T-cell (primary cell): ENCODE results near the gene CC2D2B. TPM values are rescaled to one million over a fixed set of nuclear protein-coding genes. Genes with fewer than 3 reads are reported as not detected.
A peak's percentile ranks its signal among the peaks of the same experiment; 100 is the strongest.

Source experiments
- ATAC-seq, 4 experiments: fragments of 200-7000 bp in 3 of 4; fragments of 150-1000 bp in 1 of 4; cut with Tn5 transposase; replicated peaks in 1 of 4; 1 replicate in 3 of 4; 2 replicates in 1 of 4; pipeline ENCODE4 v1.10.0; 2021; ENCODE audit warnings: moderate library complexity in 3 of 4, mild to moderate bottlenecking in 2 of 4, moderate number of reproducible peaks in 1 of 4
- CTCF ChIA-PET, 2 donors: fragments of 300-600 bp; sonication (Branson Sonifier 250); formaldehyde crosslinking; loops; one replicate each; lab custom pipeline; 2022; ENCODE audit warnings: antibody characterized with exemption in 2 of 2; lab: Charles Lee
- POLR2A ChIA-PET, 2 donors: fragments of 300-600 bp; sonication (Branson Sonifier 250); formaldehyde crosslinking; loops; one replicate each; lab custom pipeline; 2022; ENCODE audit warnings: antibody characterized with exemption in 2 of 2; lab: Charles Lee
- DNase-seq, 35 experiments: peaks; one replicate each; pipeline versions ENCODE4 v3.0.0 to v3.0.0-alpha.2; 2013 to 2023
- H3K27ac ChIP-seq: one replicate; pipeline ENCODE4 v1.5.1; 2013; ENCODE audit warnings: low read length
- H3K27me3 ChIP-seq, 2 experiments: replicated peaks in 1 of 2; 1 replicate in 1 of 2; 2 replicates in 1 of 2; pipeline versions ENCODE4 v1.6.1 to v1.7.0; 2013; ENCODE audit warnings: low read length in 1 of 2, mixed read lengths in 1 of 2; ENCODE audit not compliant: control insufficient read depth in 2 of 2, insufficient read depth in 2 of 2; ENCODE audit errors: extremely low read depth in 1 of 2
- H3K36me3 ChIP-seq, 2 donors: 1 replicate in 1 of 2; 2 replicates in 1 of 2; pipeline versions ENCODE4 v1.6.1 to v1.7.0; 2013; ENCODE audit warnings: low read length in 1 of 2; ENCODE audit not compliant: control insufficient read depth in 2 of 2, insufficient read depth in 1 of 2; ENCODE audit errors: extremely low read depth in 1 of 2
- H3K4me1 ChIP-seq, 2 experiments: 1 replicate in 1 of 2; 2 replicates in 1 of 2; pipeline versions ENCODE4 v1.6.1 to v1.7.0; 2013; ENCODE audit warnings: low read length in 2 of 2, mixed read lengths in 1 of 2; ENCODE audit not compliant: insufficient read depth in 2 of 2, control insufficient read depth in 1 of 2; ENCODE audit errors: extremely low read depth in 1 of 2
- H3K4me3 ChIP-seq, 2 donors: 1 replicate in 1 of 2; 2 replicates in 1 of 2; pipeline versions ENCODE4 v1.5.1 to v1.7.0; 2013; ENCODE audit warnings: mild to moderate bottlenecking in 2 of 2, low read length in 1 of 2, moderate library complexity in 1 of 2; ENCODE audit not compliant: control insufficient read depth in 1 of 2; ENCODE audit errors: extremely low read depth in 1 of 2
- H3K9me3 ChIP-seq: 2 replicates; pipeline ENCODE4 v1.7.0; 2013
- H3K27ac Mint-ChIP-seq, 2 donors: one replicate each; pipeline ENCODE4 v1.8.0; 2020 to 2021; ENCODE audit warnings: mild to moderate bottlenecking in 2 of 2, mixed read lengths in 2 of 2
- H3K27me3 Mint-ChIP-seq, 2 donors: one replicate each; pipeline ENCODE4 v1.8.0; 2021 to 2022; ENCODE audit warnings: mixed read lengths in 2 of 2
- H3K36me3 Mint-ChIP-seq: one replicate; pipeline ENCODE4 v1.8.0; 2021; ENCODE audit warnings: mixed read lengths
- H3K4me1 Mint-ChIP-seq, 3 donors: one replicate each; pipeline ENCODE4 v1.8.0; 2020 to 2022; ENCODE audit warnings: mixed read lengths in 3 of 3, mild to moderate bottlenecking in 1 of 3
- H3K4me3 Mint-ChIP-seq, 3 donors: one replicate each; pipeline ENCODE4 v1.8.0; 2020 to 2022; ENCODE audit warnings: mild to moderate bottlenecking in 3 of 3, mixed read lengths in 3 of 3, moderate library complexity in 3 of 3
- H3K9me3 Mint-ChIP-seq, 3 donors: one replicate each; pipeline ENCODE4 v1.8.0; 2020 to 2022; ENCODE audit warnings: mixed read lengths in 3 of 3
- WGBS: methylation state at CpG from one replicate; pipeline ENCODE4 v1.1.5; 2013; ENCODE audit warnings: missing lambda C conversion rate; ENCODE audit not compliant: insufficient coverage; 5-methylcytosine and 5-hydroxymethylcytosine counted together
- total RNA-seq, 35 experiments: library from RNA in 6 of 35; stranded (reverse) in 6 of 35; fragments of 120-200 nt in 1 of 35; gene quantifications; one replicate each; pipeline versions ENCODE4 v1.2.1 to v1.2.4 and lab custom pipeline; 2013 to 2026

CC2D2B gene
- total RNA-seq, 5 donors from 2014 or later (not counting 1 experiment from before 2014, with no cell fraction given) = 0.25 TPM; not detected in 4

GRCh38 chr10:96013956-96014355 is 106.2 kb downstream of the CC2D2B start:
- H3K9me3 ChIP-seq = no peaks in the 10 kb centered on the region
- ChIA-PET POLR2A (interaction anchor here in 1 of 2 donors (1.0 kb wide), 1 partner anchor 13 kb away, joined by 3 read pairs; no protein-coding TSS in a partner anchor), CTCF (interaction anchor here (0.6 to 1.2 kb wide), 3 partner anchors 16 to 324 kb away, joined by 3 read pairs; no protein-coding TSS in a partner anchor)
- no peaks in the 10 kb centered on the region for H3K27me3 ChIP-seq
- H3K4me1 ChIP-seq = peaks cover 0 to 3% of the 10 kb centered on the region in 2 experiments
- H3K9me3 Mint-ChIP-seq = no peaks in the 10 kb centered on the region
- WGBS = no CpG with 5 or more reads among the region's 2 CpGs
- H3K27ac ChIP-seq = no peak overlapping the region
- H3K4me1 Mint-ChIP-seq = peaks cover 0 to 1% (median 0%) of the 10 kb centered on the region in 3 donors
- ATAC-seq (no peak), DNase-seq (no peak)
- no peak overlapping the region for H3K4me3 ChIP-seq
- H3K36me3 ChIP-seq = no peaks in the 10 kb centered on the region
- H3K36me3 Mint-ChIP-seq = no peaks in the 10 kb centered on the region
- peaks cover 7 to 13% of the 10 kb centered on the region in 2 donors for H3K27me3 Mint-ChIP-seq
- H3K27ac Mint-ChIP-seq = no peak overlapping the region
- H3K4me3 Mint-ChIP-seq = no peak overlapping the region

GRCh38 chr10:96014473-96015102 is 106.8 kb downstream of the CC2D2B start:
- POLR2A ChIA-PET = no interaction called here
- H3K4me1 Mint-ChIP-seq = peaks cover 0 to 1% (median 0%) of the 10 kb centered on the region in 3 donors
- no CpG with 5 or more reads among the region's 2 CpGs for WGBS
- Histone ChIP-seq H3K36me3 (no peaks in the 10 kb centered on the region), H3K4me3 (no peak overlapping the region), H3K4me1 (peaks cover 0 to 3% of the 10 kb centered on the region in 2 experiments), H3K27ac (no peak overlapping the region), H3K27me3 (no peaks in the 10 kb centered on the region), H3K9me3 (no peaks in the 10 kb centered on the region)
- no peak for DNase-seq
- no peak overlapping the region for H3K27ac Mint-ChIP-seq
- H3K4me3 Mint-ChIP-seq = no peak overlapping the region
- H3K9me3 Mint-ChIP-seq = no peaks in the 10 kb centered on the region
- no peak for ATAC-seq
- CTCF ChIA-PET = interaction anchor here (0.6 to 1.2 kb wide), 3 partner anchors 11 to 1419 kb away, joined by 3 to 5 read pairs (median 4); no protein-coding TSS in a partner anchor
- H3K27me3 Mint-ChIP-seq = peaks cover 7 to 13% of the 10 kb centered on the region in 2 donors
- H3K36me3 Mint-ChIP-seq = no peaks in the 10 kb centered on the region

GRCh38 chr10:96017191-96017687 is 109.5 kb downstream of the CC2D2B start:
- WGBS = no CpG with 5 or more reads among the region's 5 CpGs
- H3K27ac Mint-ChIP-seq = no peak overlapping the region
- Histone ChIP-seq H3K27me3 (no peaks in the 10 kb centered on the region), H3K36me3 (no peaks in the 10 kb centered on the region), H3K9me3 (no peaks in the 10 kb centered on the region), H3K27ac (no peak overlapping the region), H3K4me3 (no peak overlapping the region), H3K4me1 (peaks cover 0 to 3% of the 10 kb centered on the region in 2 experiments)
- no peak overlapping the region for H3K4me3 Mint-ChIP-seq
- no peaks in the 10 kb centered on the region for H3K9me3 Mint-ChIP-seq
- H3K4me1 Mint-ChIP-seq = peaks cover 0 to 1% (median 0%) of the 10 kb centered on the region in 3 donors
- ChIA-PET POLR2A (interaction anchor here in 1 of 2 donors (0.6 kb wide), 1 partner anchor 9 kb away, joined by 3 read pairs; no protein-coding TSS in a partner anchor), CTCF (interaction anchor here (0.6 to 2.3 kb wide), 27 partner anchors 9 to 560 kb away, joined by 3 to 14 read pairs (median 3); partner anchors contain the start of genes TCTN3 (in 1 of the 2) and ZNF518A (in 1 of the 2))
- ATAC-seq (peak; percentile 81 to 85 (median 84)), DNase-seq (peak in 19 of 35 experiments; percentile 1 to 73 (median 17))
- H3K36me3 Mint-ChIP-seq = no peaks in the 10 kb centered on the region
- H3K27me3 Mint-ChIP-seq = peaks cover 7 to 8% of the 10 kb centered on the region in 2 donors

GRCh38 chr10:96021332-96021731 is 113.6 kb downstream of the CC2D2B start:
- Mint-ChIP-seq H3K4me3 (no peak overlapping the region), H3K4me1 (peaks cover 0 to 1% (median 0%) of the 10 kb centered on the region in 3 donors), H3K36me3 (no peaks in the 10 kb centered on the region), H3K9me3 (no peaks in the 10 kb centered on the region), H3K27ac (no peak overlapping the region), H3K27me3 (peaks cover 5 to 8% of the 10 kb centered on the region in 2 donors)
- Histone ChIP-seq H3K27ac (no peak overlapping the region), H3K36me3 (no peaks in the 10 kb centered on the region), H3K4me3 (no peak overlapping the region), H3K4me1 (peaks cover 0 to 3% of the 10 kb centered on the region in 2 experiments), H3K27me3 (no peaks in the 10 kb centered on the region), H3K9me3 (no peaks in the 10 kb centered on the region)
- ChIA-PET POLR2A (no interaction called here), CTCF (interaction anchor here in 1 of 2 donors (0.5 kb wide), 1 partner anchor 318 kb away, joined by 3 read pairs; no protein-coding TSS in a partner anchor)
- no peak for DNase-seq
- no peak for ATAC-seq
- no CpG with 5 or more reads among the region's 1 CpG for WGBS

DNA sequence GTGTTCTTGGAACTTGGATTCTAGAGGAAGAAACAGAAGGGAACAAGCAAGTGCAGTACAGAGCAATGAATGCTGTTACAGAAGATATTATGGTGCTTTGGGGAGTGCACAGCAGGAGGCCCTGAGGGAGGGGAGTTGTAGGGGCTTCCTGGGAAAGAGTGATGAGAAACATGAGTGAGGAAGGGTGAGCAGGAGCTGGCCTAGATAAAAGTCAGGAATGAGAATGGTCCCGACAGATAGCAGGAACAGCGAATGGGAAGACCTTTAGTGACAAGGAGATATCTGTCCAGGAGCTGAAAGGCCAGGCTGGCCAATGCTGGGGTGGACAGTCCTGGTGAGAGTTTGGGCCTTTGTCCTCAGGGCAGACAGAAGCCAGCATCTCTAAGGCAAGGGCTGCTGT is 115.0 kb downstream of the CC2D2B start:
- ChIA-PET CTCF (interaction anchor here in 1 of 2 donors (0.7 kb wide), 1 partner anchor 34 kb away, joined by 3 read pairs; no protein-coding TSS in a partner anchor), POLR2A (no interaction called here)
- H3K9me3 ChIP-seq = no peaks in the 10 kb centered on the region
- H3K4me3 ChIP-seq = no peak overlapping the region
- ATAC-seq = no peak
- H3K27me3 ChIP-seq = no peaks in the 10 kb centered on the region
- no peaks in the 10 kb centered on the region for H3K36me3 ChIP-seq
- H3K9me3 Mint-ChIP-seq = no peaks in the 10 kb centered on the region
- no peak for DNase-seq
- WGBS = no CpG with 5 or more reads among the region's 2 CpGs
- no peak overlapping the region for H3K27ac Mint-ChIP-seq
- H3K4me1 Mint-ChIP-seq = no peaks in the 10 kb centered on the region
- H3K4me1 ChIP-seq = no peaks in the 10 kb centered on the region
- H3K4me3 Mint-ChIP-seq = no peak overlapping the region
- H3K36me3 Mint-ChIP-seq = no peaks in the 10 kb centered on the region
- H3K27me3 Mint-ChIP-seq = peaks cover 3 to 6% of the 10 kb centered on the region in 2 donors
- H3K27ac ChIP-seq = no peak overlapping the region

DNA sequence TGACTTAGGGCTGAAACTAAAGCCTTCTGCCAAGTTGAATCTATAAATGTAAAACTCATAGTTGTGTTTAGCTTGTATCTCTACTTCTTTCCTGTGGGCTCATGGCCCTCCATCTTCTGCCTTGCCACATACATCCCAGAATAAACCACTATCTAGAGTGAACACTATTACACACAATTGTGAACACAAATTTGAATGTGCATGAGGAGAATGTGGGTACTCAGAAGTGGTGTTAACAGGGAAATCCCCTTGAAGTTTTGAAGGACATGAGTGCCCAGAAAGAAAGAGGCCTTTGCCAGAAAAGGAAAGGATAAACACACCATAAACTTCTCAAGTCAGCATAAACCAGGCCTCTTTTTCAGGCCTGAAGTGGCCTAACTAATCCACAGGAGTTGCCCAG is 115.4 kb downstream of the CC2D2B start:
- Histone ChIP-seq H3K9me3 (no peaks in the 10 kb centered on the region), H3K27me3 (no peaks in the 10 kb centered on the region), H3K4me3 (no peak overlapping the region), H3K4me1 (no peaks in the 10 kb centered on the region), H3K36me3 (no peaks in the 10 kb centered on the region), H3K27ac (no peak overlapping the region)
- no peaks in the 10 kb centered on the region for H3K9me3 Mint-ChIP-seq
- ATAC-seq (no peak), DNase-seq (no peak)
- no peaks in the 10 kb centered on the region for H3K36me3 Mint-ChIP-seq
- H3K27ac Mint-ChIP-seq = no peak overlapping the region
- peaks cover 3 to 8% of the 10 kb centered on the region in 2 donors for H3K27me3 Mint-ChIP-seq
- ChIA-PET CTCF (no interaction called here), POLR2A (no interaction called here)
- no peak overlapping the region for H3K4me3 Mint-ChIP-seq
- H3K4me1 Mint-ChIP-seq = no peaks in the 10 kb centered on the region
